Astrocyte of the spinal cord (primary cell): ENCODE results near the gene COL13A1.

Experiments used
- DNase-seq: peaks from one replicate; pipeline ENCODE4 v3.0.0; 2011; ENCODE audit warnings: low read depth, low spot score
- H3K4me3 ChIP-seq: 2 replicates; pipeline ENCODE4 v1.5.1; 2011; ENCODE audit warnings: low read depth, mild to moderate bottlenecking, low read length, moderate library complexity
- CTCF ChIP-seq: IDR thresholded peaks from 2 replicates; pipeline ENCODE4 v1.5.1; 2012; ENCODE audit warnings: low read depth, mild to moderate bottlenecking, low read length, inconsistent platforms
- in situ Hi-C: cut with HindIII; loops from 2 replicates; pipeline ENCODE4 v1.10.0; 2017; ENCODE audit warnings: low sequenced_read_pairs

COL13A1 gene

GRCh38 chr10:69906425-69906824 is 104.7 kb downstream of the COL13A1 start:
- no peak for TF ChIP-seq CTCF
- no peak overlapping the region for H3K4me3 ChIP-seq
- no peak for DNase-seq
- in situ Hi-C loops, result no loop called here

- in situ Hi-C loops, result no loop called here
- no peak for TF ChIP-seq CTCF
These were observed 105.8 kb downstream of the COL13A1 start for GRCh38 chr10:69907517-69907916.

GRCh38 chr10:69908124-69908523 is 106.4 kb downstream of the COL13A1 start:
- no peak overlapping the region for H3K4me3 ChIP-seq
- TF ChIP-seq CTCF, result no peak
- in situ Hi-C loops, result no loop called here
- DNase-seq, result no peak

More at GRCh38 chr10:69907517-69907916, 105.8 kb downstream of the COL13A1 start:
- DNase-seq, result no peak
- H3K4me3 ChIP-seq, result no peak overlapping the region

- H3K4me3 ChIP-seq, result no peak overlapping the region
- DNase-seq, result no peak
- in situ Hi-C loops, result no loop called here
- no peak for TF ChIP-seq CTCF
These were observed 108.9 kb downstream of the COL13A1 start for GRCh38 chr10:69910561-69910960.

- DNase-seq, result no peak
- in situ Hi-C loops, result no loop called here
- no peak for TF ChIP-seq CTCF
These were observed 110.2 kb downstream of the COL13A1 start for GRCh38 chr10:69911613-69912528.

GRCh38 chr10:69912589-69912988 is 110.9 kb downstream of the COL13A1 start:
- H3K4me3 ChIP-seq, result no peak overlapping the region
- in situ Hi-C loops, result no loop called here
- DNase-seq, result no peak
- TF ChIP-seq CTCF, result no peak

More at GRCh38 chr10:69911613-69912528, 110.2 kb downstream of the COL13A1 start:
- no peak overlapping the region for H3K4me3 ChIP-seq
